ACHN (cell line): Measurements from ENCODE around the gene VN1R5.
A peak's percentile ranks its signal among the peaks of the same experiment; 100 is the strongest.
"Not testable (repeated sequence)": the region's sequence is repeated elsewhere in the genome, so short reads cannot be mapped to it uniquely, and the experiment has no call there.

Experiments
- DNase-seq: peaks from one replicate; pipeline ENCODE4 v3.0.0-alpha.2; 2015
- in situ Hi-C: cut with HindIII; loops from 2 replicates; pipeline ENCODE4 v1.10.0; 2017; ENCODE audit warnings: low sequenced_read_pairs, low pct_ligation_motif_present, low pct_unique_long_range_greater_than_20kb

Gene VN1R5

GRCh38 chr1:247255772-247256171 is at the start of gene VN1R5:
Gene VN1R5, plus strand, starts transcription at chr1:247256072.
- DNase-seq, in situ Hi-C loops: not testable (repeated sequence)

- in situ Hi-C loops = no loop called here
Measured at GRCh38 chr1:247209396-247209795, 46.5 kb upstream of the VN1R5 start.

GRCh38 chr1:247210062-247210375 is 45.9 kb upstream of the VN1R5 start:
- no peak for DNase-seq
- in situ Hi-C loops = no loop called here

More at GRCh38 chr1:247209396-247209795, 46.5 kb upstream of the VN1R5 start:
- DNase-seq = no peak

- in situ Hi-C loops = no loop called here
- DNase-seq = peak; percentile 97
Measured at GRCh38 chr1:247210376-247211117, 45.3 kb upstream of the VN1R5 start.

GRCh38 chr1:247211339-247211738 is 44.5 kb upstream of the VN1R5 start:
- in situ Hi-C loops = no loop called here
- DNase-seq = no peak

GRCh38 chr1:247212012-247212411 is 43.9 kb upstream of the VN1R5 start:
- in situ Hi-C loops = no loop called here
- DNase-seq = no peak

GRCh38 chr1:247212627-247213617 is 43.0 kb upstream of the VN1R5 start:
- in situ Hi-C loops = no loop called here
- no peak for DNase-seq

GRCh38 chr1:247216261-247216660 is 39.6 kb upstream of the VN1R5 start:
- DNase-seq = no peak
- in situ Hi-C loops = no loop called here

GRCh38 chr1:247218121-247218651 is 37.7 kb upstream of the VN1R5 start:
- DNase-seq = no peak
- in situ Hi-C loops = no loop called here

GRCh38 chr1:247220280-247220679 is 35.6 kb upstream of the VN1R5 start:
- in situ Hi-C loops = not testable (repeated sequence)

GRCh38 chr1:247222840-247223239 is 33.0 kb upstream of the VN1R5 start:
- in situ Hi-C loops = no loop called here
- no peak for DNase-seq

More at GRCh38 chr1:247220280-247220679, 35.6 kb upstream of the VN1R5 start:
- DNase-seq = not testable (repeated sequence)

- DNase-seq = no peak
- in situ Hi-C loops = no loop called here
Measured at GRCh38 chr1:247224822-247225221, 31.1 kb upstream of the VN1R5 start.

GRCh38 chr1:247228133-247228532 is 27.7 kb upstream of the VN1R5 start:
- in situ Hi-C loops = no loop called here
- DNase-seq = peak; percentile 81

GRCh38 chr1:247241691-247242090 is 14.2 kb upstream of the VN1R5 start:
- peak; percentile 17 for DNase-seq
- in situ Hi-C loops = no loop called here

GRCh38 chr1:247243524-247244137 is 12.2 kb upstream of the VN1R5 start:
- in situ Hi-C loops = no loop called here
- DNase-seq = no peak

GRCh38 chr1:247246325-247247115 is 9.4 kb upstream of the VN1R5 start:
- DNase-seq = no peak
- in situ Hi-C loops = no loop called here

- no peak for DNase-seq
Measured at GRCh38 chr1:247247568-247247967, 8.3 kb upstream of the VN1R5 start.

GRCh38 chr1:247266053-247266452 is 10.2 kb downstream of the VN1R5 start:
- no peak for DNase-seq

More at GRCh38 chr1:247247568-247247967, 8.3 kb upstream of the VN1R5 start:
- in situ Hi-C loops = no loop called here

More at GRCh38 chr1:247266053-247266452, 10.2 kb downstream of the VN1R5 start:
- in situ Hi-C loops = no loop called here
